GM23338 (cell line): Measurements from ENCODE around the gene SRMS.

Source experiments
- EZH2 ChIP-seq: fragments of 200-600 bp; sonication (generic); IDR thresholded peaks from one replicate; pipeline ENCODE4 v1.8.0; 2017; ENCODE audit warnings: antibody characterized with exemption, mild to moderate bottlenecking, low read depth; ENCODE audit not compliant: unreplicated experiment
- EZH2phosphoT487 ChIP-seq: fragments of 200-600 bp; sonication (generic); IDR thresholded peaks from one replicate; pipeline ENCODE4 v1.8.1; 2018; ENCODE audit warnings: antibody characterized with exemption; ENCODE audit not compliant: unreplicated experiment
- JUNB ChIP-seq: IDR thresholded peaks from one replicate; pipeline ENCODE4 v1.6.1; 2016; ENCODE audit warnings: antibody characterized with exemption; ENCODE audit not compliant: unreplicated experiment
- POLR2AphosphoS5 ChIP-seq: IDR thresholded peaks from 2 replicates; pipeline ENCODE4 v1.6.1; 2016; ENCODE audit warnings: antibody characterized with exemption, low read depth
- STAT1 ChIP-seq: IDR thresholded peaks from one replicate; pipeline ENCODE4 v1.6.1; 2016; ENCODE audit warnings: antibody characterized with exemption; ENCODE audit not compliant: unreplicated experiment
- ZNF331 ChIP-seq: fragments of 250-450 bp; sonication (Bioruptor Pico); IDR thresholded peaks from 2 replicates; pipeline ENCODE4 v1.5.0; 2020; ENCODE audit warnings: low read depth, mild to moderate bottlenecking, moderate library complexity
- TF ChIP-seq, protein P1 (sequence below), 2 experiments: fragments of 200-600 bp in 1 of 2; sonication (generic) in 1 of 2; conservative IDR thresholded peaks; 2 replicates each; pipeline versions ENCODE4 v1.5.1 to v1.6.1; 2016 to 2017; ENCODE audit warnings: antibody characterized with exemption in 2 of 2, low read depth in 2 of 2, mild to moderate bottlenecking in 2 of 2, moderate library complexity in 1 of 2
- TF ChIP-seq, protein P2 (sequence below): IDR thresholded peaks from one replicate; pipeline ENCODE4 v1.6.1; 2018; ENCODE audit warnings: antibody characterized with exemption; ENCODE audit not compliant: unreplicated experiment
- TF ChIP-seq, protein P3 (sequence below): IDR thresholded peaks from 2 replicates; pipeline ENCODE4 v1.6.1; 2016; ENCODE audit warnings: antibody characterized with exemption

DNA sequence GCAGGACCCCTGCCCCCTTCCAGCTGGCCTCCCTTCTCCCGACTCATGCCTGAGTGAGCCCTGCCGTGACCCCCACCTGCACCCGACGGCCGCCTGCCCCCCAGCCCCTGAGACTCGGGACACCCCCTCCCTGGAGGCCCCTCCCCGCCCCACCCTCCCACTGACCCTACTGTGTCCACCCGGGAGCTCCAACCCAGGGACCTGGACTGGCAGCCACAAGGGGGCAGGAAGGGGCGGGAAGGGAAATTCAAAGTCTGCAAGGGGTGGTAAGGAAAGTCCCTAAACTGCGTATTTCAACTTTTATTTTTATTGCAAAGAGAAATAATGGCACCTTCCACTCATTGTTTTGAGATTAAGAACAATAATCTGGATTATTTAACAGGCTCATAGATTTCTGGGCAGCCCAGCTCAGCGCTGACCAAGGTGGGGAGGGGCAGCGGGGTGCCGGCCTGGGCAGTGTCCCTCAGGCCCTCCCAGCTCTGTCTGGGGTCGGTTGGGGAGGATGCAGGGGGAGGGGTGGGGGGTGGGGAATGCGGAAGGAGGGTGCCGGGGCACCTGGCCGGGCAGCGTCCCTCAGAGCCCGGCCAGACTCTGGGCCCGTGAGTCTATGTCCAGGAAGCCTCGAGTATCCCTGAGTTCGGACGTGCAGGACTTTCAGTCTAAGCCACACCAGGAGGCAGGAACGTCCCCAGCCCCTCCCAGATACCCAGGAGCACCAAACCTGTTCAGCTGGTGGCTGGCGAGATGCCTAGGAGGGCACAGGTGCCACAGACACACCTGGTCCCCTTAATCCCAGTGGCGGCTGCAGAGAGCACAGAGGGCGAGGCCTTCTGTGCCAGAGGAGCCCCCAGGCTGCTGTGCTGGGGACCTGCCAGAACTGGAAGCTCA, 9.1 kb downstream of the SRMS start:
- TF ChIP-seq, protein P1, sequence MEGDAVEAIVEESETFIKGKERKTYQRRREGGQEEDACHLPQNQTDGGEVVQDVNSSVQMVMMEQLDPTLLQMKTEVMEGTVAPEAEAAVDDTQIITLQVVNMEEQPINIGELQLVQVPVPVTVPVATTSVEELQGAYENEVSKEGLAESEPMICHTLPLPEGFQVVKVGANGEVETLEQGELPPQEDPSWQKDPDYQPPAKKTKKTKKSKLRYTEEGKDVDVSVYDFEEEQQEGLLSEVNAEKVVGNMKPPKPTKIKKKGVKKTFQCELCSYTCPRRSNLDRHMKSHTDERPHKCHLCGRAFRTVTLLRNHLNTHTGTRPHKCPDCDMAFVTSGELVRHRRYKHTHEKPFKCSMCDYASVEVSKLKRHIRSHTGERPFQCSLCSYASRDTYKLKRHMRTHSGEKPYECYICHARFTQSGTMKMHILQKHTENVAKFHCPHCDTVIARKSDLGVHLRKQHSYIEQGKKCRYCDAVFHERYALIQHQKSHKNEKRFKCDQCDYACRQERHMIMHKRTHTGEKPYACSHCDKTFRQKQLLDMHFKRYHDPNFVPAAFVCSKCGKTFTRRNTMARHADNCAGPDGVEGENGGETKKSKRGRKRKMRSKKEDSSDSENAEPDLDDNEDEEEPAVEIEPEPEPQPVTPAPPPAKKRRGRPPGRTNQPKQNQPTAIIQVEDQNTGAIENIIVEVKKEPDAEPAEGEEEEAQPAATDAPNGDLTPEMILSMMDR (conservative IDR thresholded peaks at IDR 0.05; ENCODE audit: low read depth in 2 of 2) = peak in 1 of 2 experiments; percentile 62; a peak in 2 of 4 replicates
- TF ChIP-seq EZH2 (no peak), POLR2AphosphoS5 (no peak), EZH2phosphoT487 (no peak), STAT1 (no peak), ZNF331 (CRISPR knock-in tag) (no peak), JUNB (no peak)
- TF ChIP-seq, protein P2, sequence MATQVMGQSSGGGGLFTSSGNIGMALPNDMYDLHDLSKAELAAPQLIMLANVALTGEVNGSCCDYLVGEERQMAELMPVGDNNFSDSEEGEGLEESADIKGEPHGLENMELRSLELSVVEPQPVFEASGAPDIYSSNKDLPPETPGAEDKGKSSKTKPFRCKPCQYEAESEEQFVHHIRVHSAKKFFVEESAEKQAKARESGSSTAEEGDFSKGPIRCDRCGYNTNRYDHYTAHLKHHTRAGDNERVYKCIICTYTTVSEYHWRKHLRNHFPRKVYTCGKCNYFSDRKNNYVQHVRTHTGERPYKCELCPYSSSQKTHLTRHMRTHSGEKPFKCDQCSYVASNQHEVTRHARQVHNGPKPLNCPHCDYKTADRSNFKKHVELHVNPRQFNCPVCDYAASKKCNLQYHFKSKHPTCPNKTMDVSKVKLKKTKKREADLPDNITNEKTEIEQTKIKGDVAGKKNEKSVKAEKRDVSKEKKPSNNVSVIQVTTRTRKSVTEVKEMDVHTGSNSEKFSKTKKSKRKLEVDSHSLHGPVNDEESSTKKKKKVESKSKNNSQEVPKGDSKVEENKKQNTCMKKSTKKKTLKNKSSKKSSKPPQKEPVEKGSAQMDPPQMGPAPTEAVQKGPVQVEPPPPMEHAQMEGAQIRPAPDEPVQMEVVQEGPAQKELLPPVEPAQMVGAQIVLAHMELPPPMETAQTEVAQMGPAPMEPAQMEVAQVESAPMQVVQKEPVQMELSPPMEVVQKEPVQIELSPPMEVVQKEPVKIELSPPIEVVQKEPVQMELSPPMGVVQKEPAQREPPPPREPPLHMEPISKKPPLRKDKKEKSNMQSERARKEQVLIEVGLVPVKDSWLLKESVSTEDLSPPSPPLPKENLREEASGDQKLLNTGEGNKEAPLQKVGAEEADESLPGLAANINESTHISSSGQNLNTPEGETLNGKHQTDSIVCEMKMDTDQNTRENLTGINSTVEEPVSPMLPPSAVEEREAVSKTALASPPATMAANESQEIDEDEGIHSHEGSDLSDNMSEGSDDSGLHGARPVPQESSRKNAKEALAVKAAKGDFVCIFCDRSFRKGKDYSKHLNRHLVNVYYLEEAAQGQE = no peak
- TF ChIP-seq, protein P3, sequence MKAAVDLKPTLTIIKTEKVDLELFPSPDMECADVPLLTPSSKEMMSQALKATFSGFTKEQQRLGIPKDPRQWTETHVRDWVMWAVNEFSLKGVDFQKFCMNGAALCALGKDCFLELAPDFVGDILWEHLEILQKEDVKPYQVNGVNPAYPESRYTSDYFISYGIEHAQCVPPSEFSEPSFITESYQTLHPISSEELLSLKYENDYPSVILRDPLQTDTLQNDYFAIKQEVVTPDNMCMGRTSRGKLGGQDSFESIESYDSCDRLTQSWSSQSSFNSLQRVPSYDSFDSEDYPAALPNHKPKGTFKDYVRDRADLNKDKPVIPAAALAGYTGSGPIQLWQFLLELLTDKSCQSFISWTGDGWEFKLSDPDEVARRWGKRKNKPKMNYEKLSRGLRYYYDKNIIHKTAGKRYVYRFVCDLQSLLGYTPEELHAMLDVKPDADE = no peak
